HepG2 (cell line): Measurements from ENCODE around the gene SERPINB6. TPM values are rescaled to one million over a fixed set of nuclear protein-coding genes. Genes with fewer than 3 reads are reported as not detected.
A peak's percentile ranks its signal among the peaks of the same experiment; 100 is the strongest.

Experiments
- E2F5 ChIP-seq: sonication (generic); formaldehyde crosslinking; conservative IDR thresholded peaks from 2 replicates; pipeline ENCODE4 v1.4.0; 2020; ENCODE audit warnings: missing genetic modification reagents
- FOXO1 ChIP-seq: sonication (generic); formaldehyde crosslinking; IDR thresholded peaks from 2 replicates; pipeline ENCODE4 v1.4.0; 2020; ENCODE audit warnings: missing genetic modification reagents
- RBFOX2 ChIP-seq: fragments of 200-400 bp; formaldehyde crosslinking; IDR thresholded peaks from 2 replicates; pipeline ENCODE4 v1.6.1; 2017; ENCODE audit warnings: low read depth, mild to moderate bottlenecking, low read length
- SAP130 ChIP-seq: IDR thresholded peaks from 2 replicates; pipeline ENCODE4 v1.6.1; 2016; ENCODE audit warnings: low read depth
- UBTF ChIP-seq: sonication (generic); formaldehyde crosslinking; IDR thresholded peaks from 2 replicates; pipeline ENCODE4 v1.4.0; 2020; ENCODE audit warnings: mild to moderate bottlenecking, missing genetic modification reagents
- ZNF235 ChIP-seq: sonication (generic); formaldehyde crosslinking; IDR thresholded peaks from 2 replicates; pipeline ENCODE4 v1.8.1; 2023; ENCODE audit warnings: mild to moderate bottlenecking, missing genetic modification reagents, borderline replicate concordance
- ZNF407 ChIP-seq: sonication (generic); formaldehyde crosslinking; IDR thresholded peaks from one replicate; pipeline ENCODE4 v1.5.1; 2020; ENCODE audit warnings: mild to moderate bottlenecking, missing genetic modification reagents; ENCODE audit errors: not compliant biosample characterization
- ZNF646 ChIP-seq: sonication (generic); formaldehyde crosslinking; IDR thresholded peaks from 2 replicates; pipeline ENCODE4 v1.9.0; 2021; ENCODE audit warnings: mild to moderate bottlenecking, missing genetic modification reagents
- ZSCAN21 ChIP-seq: sonication (generic); formaldehyde crosslinking; IDR thresholded peaks from 2 replicates; pipeline ENCODE4 v1.8.0; 2022; ENCODE audit warnings: mild to moderate bottlenecking, missing genetic modification reagents, moderate library complexity, borderline replicate concordance
- polyA plus RNA-seq, 8 experiments: library from polyadenylated mRNA; depleted of rRNA in 3 of 8; stranded (reverse) in 7 of 8; unstranded in 1 of 8; fragments of >200 nt; fragmentation: Illumina TruSeq in 4 of 8; extraction: Trizol in 4 of 8; gene quantifications; 2 replicates each; pipeline versions ENCODE4 v1.2.1 to v1.2.3, GENCODE V29; 2011 to 2016; ENCODE audit warnings: low read depth in 4 of 8, missing spikeins in 1 of 8, mixed read lengths in 1 of 8; ENCODE audit not compliant: insufficient read depth in 1 of 8
- total RNA-seq, 5 experiments: library from RNA; depleted of rRNA; stranded (reverse); fragments of >200 nt; fragmentation: Illumina TruSeq; extraction: Trizol; gene quantifications; 2 replicates each; pipeline ENCODE4 v1.2.3, GENCODE V29; 2016; ENCODE audit warnings: low read depth in 1 of 5

The SERPINB6 gene
- total and polyA plus RNA-seq, 2 of the 13 experiments (the other 11 are each of a cell fraction or from before 2014, with no cell fraction given): 38.2 to 61.3 TPM

- TF ChIP-seq UBTF: no peak
- TF ChIP-seq SAP130 (CRISPR knock-in tag): peak; percentile 37
- no peak for TF ChIP-seq FOXO1
- TF ChIP-seq ZNF235 (CRISPR knock-in tag): no peak
- peak; percentile 44; the same call in 1 of the 2 replicates for TF ChIP-seq ZSCAN21
- no peak for TF ChIP-seq E2F5
- TF ChIP-seq RBFOX2: peak; percentile 88
- TF ChIP-seq ZNF407 (CRISPR knock-in tag): no peak
- TF ChIP-seq ZNF646 (CRISPR knock-in tag): peak; percentile 21; the same call in 1 of the 2 replicates
Measured at GRCh38 chr6:2970753-2971419, 481 bp downstream of the SERPINB6 start (continued).
